SH-SY5Y (cell line): ENCODE data around the gene BIN1.

Experiments
- GATA2 ChIP-seq: IDR thresholded peaks from 2 replicates; pipeline ENCODE4 v1.6.1; 2011; ENCODE audit warnings: mild to moderate bottlenecking, low read depth, low read length
- GATA3 ChIP-seq: IDR thresholded peaks from 2 replicates; pipeline ENCODE4 v1.6.1; 2011; ENCODE audit warnings: low read depth, mild to moderate bottlenecking, low read length, moderate library complexity

- TF ChIP-seq GATA3, result no peak
- no peak for TF ChIP-seq GATA2
These were observed 12.2 kb downstream of the BIN1 start for GRCh38 chr2:127094509-127095366.
